PC-9 (cell line): ENCODE data around the gene PTTG1IP2.

Source experiments
- CTCF ChIP-seq: fragments of 200-600 bp; sonication (generic); conservative IDR thresholded peaks from 2 replicates; pipeline ENCODE4 v1.6.1; 2017; ENCODE audit warnings: mixed run types, antibody characterized with exemption, mild to moderate bottlenecking, moderate library complexity
- EZH2 ChIP-seq: fragments of 200-600 bp; sonication (generic); IDR thresholded peaks from 2 replicates; pipeline ENCODE4 v1.8.0; 2017; ENCODE audit warnings: antibody characterized with exemption, low read depth

GRCh38 chr7:90495241-90495640 is 25.8 kb downstream of the PTTG1IP2 start:
- TF ChIP-seq CTCF: no peak
- no peak for TF ChIP-seq EZH2
